Measurements from ENCODE around the gene HAX1. TPM values are rescaled to one million over a fixed set of nuclear protein-coding genes. Genes with fewer than 3 reads are reported as not detected.

Gene HAX1
- polyA plus RNA-seq, 1 experiment: 268 TPM

DNA sequence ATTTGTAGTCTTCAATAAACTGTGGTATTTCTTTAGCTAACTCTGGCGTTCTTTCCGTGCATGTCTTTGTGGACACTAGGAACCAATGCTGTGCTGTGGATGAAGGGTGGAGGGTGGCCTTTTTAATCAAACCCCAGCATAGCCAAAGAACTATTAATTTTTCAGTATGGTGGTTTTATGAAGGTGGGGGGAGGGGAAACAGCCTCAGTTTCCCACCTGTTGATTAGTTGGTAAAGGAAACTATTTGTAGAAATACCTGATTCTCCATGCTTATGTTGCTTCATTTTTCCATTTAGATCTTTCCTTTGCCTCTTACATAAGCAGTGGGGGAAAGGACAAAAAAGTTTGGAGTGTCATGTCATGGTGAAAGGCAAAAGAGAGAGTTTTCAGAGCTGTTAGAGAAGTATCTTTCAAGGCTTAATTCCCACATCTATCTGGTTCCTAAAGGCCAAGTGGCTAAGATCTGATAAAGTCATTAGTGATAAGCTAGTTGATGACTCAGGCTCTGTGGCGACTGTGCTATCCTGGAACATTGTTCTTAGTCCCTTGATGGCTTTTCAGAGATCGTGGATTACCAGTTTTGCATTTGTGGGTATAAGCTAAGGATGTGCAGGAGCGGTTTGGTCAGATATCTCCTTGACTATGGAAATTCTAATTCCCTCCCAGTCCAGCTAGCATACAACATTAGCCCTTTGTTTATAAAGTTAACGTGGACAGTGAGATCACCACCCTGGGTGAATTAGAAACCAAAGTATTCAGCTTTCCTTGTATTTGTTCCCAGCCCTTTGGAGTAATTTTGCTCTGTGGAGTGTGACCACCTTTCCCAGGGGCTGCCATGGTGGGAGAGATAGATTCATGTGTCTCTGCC is 8.7 kb upstream of the HAX1 start:
- POLR2A ChIA-PET: no interaction called here
- TF ChIP-seq, protein P1, sequence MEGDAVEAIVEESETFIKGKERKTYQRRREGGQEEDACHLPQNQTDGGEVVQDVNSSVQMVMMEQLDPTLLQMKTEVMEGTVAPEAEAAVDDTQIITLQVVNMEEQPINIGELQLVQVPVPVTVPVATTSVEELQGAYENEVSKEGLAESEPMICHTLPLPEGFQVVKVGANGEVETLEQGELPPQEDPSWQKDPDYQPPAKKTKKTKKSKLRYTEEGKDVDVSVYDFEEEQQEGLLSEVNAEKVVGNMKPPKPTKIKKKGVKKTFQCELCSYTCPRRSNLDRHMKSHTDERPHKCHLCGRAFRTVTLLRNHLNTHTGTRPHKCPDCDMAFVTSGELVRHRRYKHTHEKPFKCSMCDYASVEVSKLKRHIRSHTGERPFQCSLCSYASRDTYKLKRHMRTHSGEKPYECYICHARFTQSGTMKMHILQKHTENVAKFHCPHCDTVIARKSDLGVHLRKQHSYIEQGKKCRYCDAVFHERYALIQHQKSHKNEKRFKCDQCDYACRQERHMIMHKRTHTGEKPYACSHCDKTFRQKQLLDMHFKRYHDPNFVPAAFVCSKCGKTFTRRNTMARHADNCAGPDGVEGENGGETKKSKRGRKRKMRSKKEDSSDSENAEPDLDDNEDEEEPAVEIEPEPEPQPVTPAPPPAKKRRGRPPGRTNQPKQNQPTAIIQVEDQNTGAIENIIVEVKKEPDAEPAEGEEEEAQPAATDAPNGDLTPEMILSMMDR (IDR thresholded peaks at IDR 0.05; ENCODE audit: insufficient read depth, low read depth, low read length): no peak
- Histone ChIP-seq H3K27me3 (ENCODE audit: control insufficient read depth, insufficient read depth, low read length) (no peaks in the 10 kb centered on the region), H3K36me3 (ENCODE audit: control insufficient read depth, insufficient read depth, low read length) (peaks cover 40% of the 10 kb centered on the region), H3K4me3 (ENCODE audit: low read depth, low read length) (no peak overlapping the region)
- CTCF ChIA-PET: interaction anchor here (0.7 to 2.6 kb wide), 3 partner anchors 8 to 216 kb away, joined by 3 to 7 read pairs (median 3); no protein-coding TSS in a partner anchor
- no peak for DNase-seq (ENCODE audit: low read depth)

DNA sequence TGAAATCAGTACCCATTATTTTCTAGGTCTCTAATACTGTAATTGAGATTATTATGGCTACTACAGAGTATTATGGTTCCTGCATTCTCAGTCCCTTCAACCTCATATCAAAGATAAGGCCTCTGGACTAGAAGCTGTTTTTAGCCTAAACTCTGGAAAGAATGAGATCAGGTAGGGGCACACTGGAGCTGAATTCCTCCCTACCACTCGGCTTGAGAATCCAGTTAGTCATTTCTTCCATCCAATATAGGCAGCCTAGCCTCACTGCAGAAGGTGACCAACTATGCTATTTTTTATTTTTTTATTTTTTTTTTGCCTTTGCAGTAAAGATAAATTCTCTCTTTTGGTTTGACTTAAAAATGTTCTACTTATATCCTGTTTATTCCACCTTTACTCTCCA is 8.0 kb upstream of the HAX1 start:
- Histone ChIP-seq H3K27me3 (ENCODE audit: control insufficient read depth, insufficient read depth, low read length) (no peaks in the 10 kb centered on the region), H3K4me3 (ENCODE audit: low read depth, low read length) (no peak overlapping the region), H3K36me3 (ENCODE audit: control insufficient read depth, insufficient read depth, low read length) (peaks cover 44% of the 10 kb centered on the region)
- CTCF ChIA-PET: no interaction called here
- POLR2A ChIA-PET: no interaction called here
- TF ChIP-seq, protein P1 (IDR thresholded peaks at IDR 0.05; ENCODE audit: insufficient read depth, low read depth, low read length): no peak
- no peak for DNase-seq (ENCODE audit: low read depth)

DNA sequence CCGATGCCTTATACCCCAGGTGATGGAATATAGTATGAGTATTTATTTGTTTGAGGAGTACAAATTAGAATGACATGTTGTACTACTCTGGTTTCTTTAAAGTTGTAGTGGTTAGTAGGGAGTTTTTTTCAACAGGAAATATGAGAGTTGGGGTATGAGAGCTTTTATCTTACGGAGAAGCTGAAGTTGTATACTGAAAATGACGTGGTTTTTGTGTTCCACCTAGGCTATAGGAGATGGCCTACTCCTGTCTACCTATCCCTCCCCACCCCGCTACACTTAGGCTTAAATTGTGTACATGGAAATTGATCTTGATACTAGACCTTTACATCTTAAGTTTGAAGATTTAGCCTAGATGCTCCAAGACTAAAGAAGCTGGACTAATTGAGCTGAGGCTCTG is 6.8 kb upstream of the HAX1 start:
- no peaks in the 10 kb centered on the region for H3K27me3 ChIP-seq (ENCODE audit: control insufficient read depth, insufficient read depth, low read length)
- peaks cover 37% of the 10 kb centered on the region for H3K36me3 ChIP-seq (ENCODE audit: control insufficient read depth, insufficient read depth, low read length)
- ChIA-PET POLR2A (interaction anchor here (0.5 kb wide), 1 partner anchor 60 kb away, joined by 4 read pairs; no protein-coding TSS in a partner anchor), CTCF (interaction anchor here (1.2 kb wide), 1 partner anchor 32 kb away, joined by 3 read pairs; no protein-coding TSS in a partner anchor)
- DNase-seq (ENCODE audit: low read depth): no peak
- no peak overlapping the region for H3K4me3 ChIP-seq (ENCODE audit: low read depth, low read length)
- TF ChIP-seq, protein P1 (IDR thresholded peaks at IDR 0.05; ENCODE audit: insufficient read depth, low read depth, low read length): no peak

DNA sequence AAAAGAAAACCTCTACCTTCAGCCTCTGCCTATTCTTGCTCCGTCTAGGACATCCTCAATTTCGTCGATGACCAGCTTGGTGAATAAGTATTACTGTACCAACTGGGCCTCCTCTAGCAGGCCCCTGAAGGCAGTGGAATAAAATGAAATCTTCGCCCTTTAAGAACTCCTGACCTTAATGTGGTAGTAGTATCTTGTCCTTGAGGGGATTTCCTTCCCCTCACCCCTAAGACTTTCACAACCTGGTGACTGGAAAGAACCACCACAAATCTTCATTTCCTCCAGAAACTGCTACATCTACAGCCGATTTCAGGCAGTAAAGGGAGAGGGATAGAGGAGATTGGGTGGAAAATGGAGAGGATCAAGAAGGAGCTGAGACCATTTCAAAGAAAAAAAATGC is 1.6 kb upstream of the HAX1 start:
- ChIA-PET CTCF (interaction anchor here (1.4 to 4.7 kb wide), 5 partner anchors 9 to 72 kb away, joined by 5 to 19 read pairs (median 7); partner anchors contain the start of gene ATP8B2), POLR2A (no interaction called here)
- H3K4me3 ChIP-seq (ENCODE audit: low read depth, low read length): no peak overlapping the region
- H3K36me3 ChIP-seq (ENCODE audit: control insufficient read depth, insufficient read depth, low read length): peaks cover 25% of the 10 kb centered on the region
- TF ChIP-seq, protein P1 (IDR thresholded peaks at IDR 0.05; ENCODE audit: insufficient read depth, low read depth, low read length): no peak
- no peaks in the 10 kb centered on the region for H3K27me3 ChIP-seq (ENCODE audit: control insufficient read depth, insufficient read depth, low read length)
- no peak for DNase-seq (ENCODE audit: low read depth)

DNA sequence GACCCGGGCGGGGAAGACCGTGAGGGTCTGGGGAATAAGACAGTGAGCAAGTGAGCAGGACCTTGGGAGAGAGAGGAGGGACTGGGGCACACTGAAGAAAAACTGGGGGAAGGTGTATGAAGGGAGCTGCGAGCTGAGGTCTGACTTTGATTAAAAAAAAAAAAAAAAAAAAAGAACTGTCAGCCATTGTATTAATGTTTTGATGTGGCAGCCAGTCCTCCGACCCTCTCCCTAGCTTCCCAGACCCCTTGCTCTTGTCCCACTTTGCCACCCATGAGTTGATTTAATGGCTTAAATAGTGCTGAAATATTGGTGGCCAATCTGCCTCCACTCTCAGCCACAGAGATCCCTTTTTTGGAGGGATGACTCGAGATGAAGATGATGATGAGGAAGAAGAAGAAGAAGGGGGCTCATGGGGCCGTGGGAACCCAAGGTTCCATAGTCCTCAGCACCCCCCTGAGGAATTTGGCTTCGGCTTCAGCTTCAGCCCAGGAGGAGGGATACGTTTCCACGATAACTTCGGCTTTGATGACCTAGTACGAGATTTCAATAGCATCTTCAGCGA is 652 bp downstream of the HAX1 start:
- DNase-seq (ENCODE audit: low read depth): no peak
- Histone ChIP-seq H3K4me3 (ENCODE audit: low read depth, low read length) (peak overlapping the region; percentile 85), H3K36me3 (ENCODE audit: control insufficient read depth, insufficient read depth, low read length) (peaks cover 17% of the 10 kb centered on the region), H3K27me3 (ENCODE audit: control insufficient read depth, insufficient read depth, low read length) (no peaks in the 10 kb centered on the region)
- TF ChIP-seq, protein P1 (IDR thresholded peaks at IDR 0.05; ENCODE audit: insufficient read depth, low read depth, low read length): no peak
- ChIA-PET CTCF (interaction anchor here (0.6 to 4.7 kb wide), 8 partner anchors 14 to 193 kb away, joined by 3 to 19 read pairs (median 3); partner anchors contain the start of gene UBAP2L), POLR2A (no interaction called here)
